Endothelial cell of hepatic sinusoid (primary cell): ENCODE measurements around the gene ELFN1.

Experiments used
- in situ Hi-C: cut with HindIII; loops from 2 replicates; pipeline ENCODE4 v1.10.0; 2017; ENCODE audit warnings: low sequenced_read_pairs

Gene ELFN1

GRCh38 chr7:1719913-1720312 is 49.8 kb downstream of the ELFN1 start:
- in situ Hi-C loops: no loop called here

- in situ Hi-C loops: no loop called here
Observed at GRCh38 chr7:1720326-1720725, 50.2 kb downstream of the ELFN1 start.

GRCh38 chr7:1721047-1721690 is 51.1 kb downstream of the ELFN1 start:
- in situ Hi-C loops: no loop called here

- in situ Hi-C loops: no loop called here
Observed at GRCh38 chr7:1723254-1723653, 53.2 kb downstream of the ELFN1 start.

- in situ Hi-C loops: no loop called here
Observed at GRCh38 chr7:1724118-1724910, 54.2 kb downstream of the ELFN1 start.

- in situ Hi-C loops: no loop called here
Observed at GRCh38 chr7:1725199-1725690, 55.2 kb downstream of the ELFN1 start.

- in situ Hi-C loops: no loop called here
Observed at GRCh38 chr7:1725766-1726630, 55.9 kb downstream of the ELFN1 start.

GRCh38 chr7:1727079-1727478 is 57.0 kb downstream of the ELFN1 start:
- in situ Hi-C loops: no loop called here

GRCh38 chr7:1727812-1728570 is 57.9 kb downstream of the ELFN1 start:
- in situ Hi-C loops: no loop called here

GRCh38 chr7:1729183-1729582 is 59.1 kb downstream of the ELFN1 start:
- in situ Hi-C loops: no loop called here

GRCh38 chr7:1729773-1730172 is 59.7 kb downstream of the ELFN1 start:
- in situ Hi-C loops: loop anchor here (5.0 to 10.0 kb wide), 3 partner anchors 92 to 245 kb away; no protein-coding TSS in a partner anchor

GRCh38 chr7:1732072-1732471 is 62.0 kb downstream of the ELFN1 start:
- in situ Hi-C loops: loop anchor here (5.0 to 10.0 kb wide), 3 partner anchors 95 to 243 kb away; no protein-coding TSS in a partner anchor

- in situ Hi-C loops: loop anchor here (5.0 to 10.0 kb wide), 3 partner anchors 95 to 242 kb away; no protein-coding TSS in a partner anchor
Observed at GRCh38 chr7:1732645-1733044, 62.6 kb downstream of the ELFN1 start.

GRCh38 chr7:1733206-1733907 is 63.3 kb downstream of the ELFN1 start:
- in situ Hi-C loops: loop anchor here (5.0 to 10.0 kb wide), 3 partner anchors 96 to 241 kb away; no protein-coding TSS in a partner anchor

GRCh38 chr7:1733908-1734730 is 64.0 kb downstream of the ELFN1 start:
- in situ Hi-C loops: loop anchor here (5.0 to 10.0 kb wide), 3 partner anchors 97 to 241 kb away; no protein-coding TSS in a partner anchor

- in situ Hi-C loops: loop anchor here (10.0 kb wide), 1 partner anchor 240 kb away; no protein-coding TSS in a partner anchor
Observed at GRCh38 chr7:1735262-1735661, 65.2 kb downstream of the ELFN1 start.

GRCh38 chr7:1735806-1736483 is 65.9 kb downstream of the ELFN1 start:
- in situ Hi-C loops: loop anchor here (10.0 kb wide), 1 partner anchor 239 kb away; no protein-coding TSS in a partner anchor

GRCh38 chr7:1736484-1736817 is 66.4 kb downstream of the ELFN1 start:
- in situ Hi-C loops: loop anchor here (10.0 kb wide), 1 partner anchor 238 kb away; no protein-coding TSS in a partner anchor
